Activated T-cell treated with anti-CD3 and anti-CD28 coated beads for 4 hours (primary cell): ENCODE results near the gene GOLGA2.

Experiments
- DNase-seq: peaks from one replicate; pipeline ENCODE4 v3.0.0-alpha.2; 2020

GOLGA2 gene, protein sequence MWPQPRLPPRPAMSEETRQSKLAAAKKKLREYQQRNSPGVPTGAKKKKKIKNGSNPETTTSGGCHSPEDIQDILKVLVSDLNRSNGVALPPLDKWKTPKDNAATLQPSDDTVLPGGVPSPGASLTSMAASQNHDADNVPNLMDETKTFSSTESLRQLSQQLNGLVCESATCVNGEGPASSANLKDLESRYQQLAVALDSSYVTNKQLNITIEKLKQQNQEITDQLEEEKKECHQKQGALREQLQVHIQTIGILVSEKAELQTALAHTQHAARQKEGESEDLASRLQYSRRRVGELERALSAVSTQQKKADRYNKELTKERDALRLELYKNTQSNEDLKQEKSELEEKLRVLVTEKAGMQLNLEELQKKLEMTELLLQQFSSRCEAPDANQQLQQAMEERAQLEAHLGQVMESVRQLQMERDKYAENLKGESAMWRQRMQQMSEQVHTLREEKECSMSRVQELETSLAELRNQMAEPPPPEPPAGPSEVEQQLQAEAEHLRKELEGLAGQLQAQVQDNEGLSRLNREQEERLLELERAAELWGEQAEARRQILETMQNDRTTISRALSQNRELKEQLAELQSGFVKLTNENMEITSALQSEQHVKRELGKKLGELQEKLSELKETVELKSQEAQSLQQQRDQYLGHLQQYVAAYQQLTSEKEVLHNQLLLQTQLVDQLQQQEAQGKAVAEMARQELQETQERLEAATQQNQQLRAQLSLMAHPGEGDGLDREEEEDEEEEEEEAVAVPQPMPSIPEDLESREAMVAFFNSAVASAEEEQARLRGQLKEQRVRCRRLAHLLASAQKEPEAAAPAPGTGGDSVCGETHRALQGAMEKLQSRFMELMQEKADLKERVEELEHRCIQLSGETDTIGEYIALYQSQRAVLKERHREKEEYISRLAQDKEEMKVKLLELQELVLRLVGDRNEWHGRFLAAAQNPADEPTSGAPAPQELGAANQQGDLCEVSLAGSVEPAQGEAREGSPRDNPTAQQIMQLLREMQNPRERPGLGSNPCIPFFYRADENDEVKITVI

DNA sequence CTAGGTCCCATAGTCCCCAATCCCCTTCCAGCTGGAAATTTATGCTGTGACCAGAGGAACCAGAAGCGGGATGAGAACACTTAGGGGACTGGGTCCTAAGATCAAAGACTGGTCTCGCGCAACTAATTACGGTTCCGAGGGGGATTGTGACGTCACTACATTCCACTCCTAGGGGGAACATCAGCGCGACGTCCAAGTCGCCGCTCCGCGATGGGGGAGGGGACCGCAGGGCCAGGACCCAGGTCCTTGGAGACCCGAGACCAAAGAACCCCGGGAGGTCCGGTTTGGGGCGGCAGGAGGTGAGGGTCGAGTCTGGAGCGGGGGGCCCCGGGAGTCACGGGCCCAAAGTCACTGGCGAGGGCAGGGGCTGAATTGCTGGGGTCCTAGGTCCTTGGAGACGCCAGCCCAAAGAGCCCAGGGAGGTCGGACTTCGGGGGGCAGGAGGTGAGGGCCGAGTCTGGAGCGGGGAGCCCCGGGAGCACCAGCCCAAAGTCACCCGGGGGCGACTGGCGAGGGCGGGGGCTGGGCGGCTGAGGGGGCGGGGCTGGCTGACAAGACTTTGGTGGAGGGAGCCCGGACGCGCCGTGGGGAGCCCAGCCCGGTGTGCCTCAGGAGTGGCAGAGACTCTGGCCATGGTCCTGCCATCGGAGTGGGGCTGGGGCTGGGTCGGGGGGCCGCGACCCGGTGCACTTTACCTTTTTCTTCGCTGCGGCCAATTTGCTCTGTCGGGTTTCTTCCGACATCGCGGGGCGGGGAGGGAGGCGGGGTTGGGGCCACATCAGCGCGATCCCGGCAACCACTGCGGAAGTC lies at the start of gene GOLGA2:
Gene GOLGA2 (minus strand): TSS at position 810 of the 810 bp plus-strand sequence. CDS start 31 bp downstream, at position 779.
- DNase-seq = no peak

DNA sequence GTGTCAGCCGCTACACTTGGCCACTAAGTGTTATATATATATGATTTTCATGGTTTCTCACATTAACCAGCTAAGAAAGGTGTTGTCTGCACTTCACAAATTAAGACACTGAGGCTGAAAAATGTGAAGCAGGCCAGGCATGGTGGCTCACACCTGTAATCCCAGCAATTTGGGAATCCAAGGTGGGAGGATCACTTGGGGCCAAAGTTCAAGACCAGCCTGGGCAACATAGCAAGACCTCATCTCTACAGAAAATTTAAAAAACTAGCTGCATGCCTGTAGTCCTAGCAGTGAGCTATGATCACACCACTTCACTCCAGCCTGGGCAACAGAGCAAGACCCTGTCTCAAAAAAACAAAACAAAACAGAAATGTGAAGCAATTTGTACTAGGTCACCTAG lies 48.6 kb upstream of the GOLGA2 start:
- DNase-seq = no peak

DNA sequence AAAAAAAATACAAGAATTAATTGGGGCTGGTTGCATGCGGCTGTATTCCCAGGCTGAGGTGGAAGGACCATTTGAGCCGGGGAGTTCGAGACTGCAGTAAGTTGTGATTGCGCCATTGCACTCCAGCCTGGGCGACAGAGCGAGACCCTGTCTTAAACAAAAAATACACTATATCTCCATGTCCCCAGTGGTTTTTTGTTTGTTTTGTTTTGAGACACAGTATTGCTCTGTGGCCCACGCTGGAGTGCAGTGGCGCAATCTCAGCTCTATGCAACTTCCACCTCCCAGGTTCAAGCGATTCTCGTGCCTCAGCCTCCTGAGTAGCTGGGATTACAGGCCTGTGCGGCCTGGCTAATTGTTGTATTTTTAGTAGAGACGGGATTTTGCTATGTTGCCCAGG lies 48.0 kb upstream of the GOLGA2 start:
- no peak for DNase-seq

DNA sequence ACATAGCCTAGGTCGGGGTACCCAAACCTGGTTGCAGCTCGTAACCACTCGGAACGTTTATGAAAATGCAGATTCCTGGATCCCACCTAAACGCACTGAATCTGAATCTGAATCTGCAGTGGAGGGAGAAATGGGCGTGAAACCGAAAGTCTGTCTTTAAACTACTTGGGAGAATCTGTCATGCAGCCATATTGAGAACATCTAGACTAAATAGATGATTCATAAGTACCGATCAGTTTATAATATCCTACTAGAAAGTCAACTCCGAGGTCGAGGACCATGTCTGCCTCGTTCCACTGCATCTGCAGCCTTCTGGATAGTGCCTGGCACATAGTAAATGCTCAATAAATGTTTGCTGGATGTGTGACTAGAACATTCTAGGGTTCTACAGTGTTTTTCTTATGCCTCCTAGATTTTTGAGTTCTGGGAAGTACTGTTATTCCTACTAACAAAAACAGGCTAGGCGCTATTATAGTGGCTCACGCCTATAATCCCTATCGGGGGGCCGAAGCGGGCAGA lies 47.5 kb upstream of the GOLGA2 start:
- peak; percentile 39 for DNase-seq

DNA sequence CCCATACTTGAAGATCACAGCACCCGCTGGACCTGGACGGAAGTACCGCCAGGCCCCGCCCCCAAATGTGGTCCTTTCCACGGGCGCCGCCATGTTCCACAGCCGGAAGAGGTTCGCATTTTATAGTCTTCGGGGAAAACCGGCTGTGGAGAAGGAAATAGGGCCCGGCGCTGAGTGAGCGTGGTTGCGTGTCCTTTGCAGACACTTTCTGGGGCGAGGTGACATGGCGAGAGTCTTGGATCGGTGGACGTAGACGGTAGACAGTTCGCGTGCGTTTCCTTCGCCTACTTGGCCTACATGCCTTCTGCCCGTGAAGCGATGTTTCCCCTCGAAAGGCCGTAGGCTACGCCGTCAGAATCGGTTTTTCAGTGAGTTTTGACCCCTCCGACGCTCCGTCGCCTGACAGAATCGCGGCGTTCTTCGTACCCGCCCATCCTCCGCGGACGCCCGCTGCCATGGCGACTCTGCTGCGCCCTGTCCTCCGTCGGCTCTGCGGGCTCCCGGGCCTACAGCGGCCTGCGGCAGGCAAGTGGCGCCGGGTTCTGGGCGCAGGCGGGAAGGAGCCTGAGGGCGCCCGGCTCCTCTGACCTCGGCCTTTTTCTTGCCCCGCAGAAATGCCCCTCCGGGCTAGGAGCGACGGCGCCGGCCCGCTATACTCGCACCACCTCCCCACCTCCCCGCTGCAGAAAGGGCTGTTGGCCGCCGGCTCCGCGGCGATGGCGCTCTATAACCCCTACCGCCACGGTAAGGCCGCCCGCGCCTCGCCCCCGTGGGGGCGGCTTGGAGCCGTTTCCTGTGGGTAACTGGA lies 46.8 kb upstream of the GOLGA2 start, which contains the start of the genes COQ4 and TRUB2:
Gene COQ4 (plus strand): TSS at position 436 of the 808 bp plus-strand sequence. CDS start 20 bp downstream, at position 456.
Gene TRUB2 (minus strand): TSS at position 44 of the 808 bp plus-strand sequence. CDS start 39 bp downstream, at position 5.
- peak; percentile 90 for DNase-seq

DNA sequence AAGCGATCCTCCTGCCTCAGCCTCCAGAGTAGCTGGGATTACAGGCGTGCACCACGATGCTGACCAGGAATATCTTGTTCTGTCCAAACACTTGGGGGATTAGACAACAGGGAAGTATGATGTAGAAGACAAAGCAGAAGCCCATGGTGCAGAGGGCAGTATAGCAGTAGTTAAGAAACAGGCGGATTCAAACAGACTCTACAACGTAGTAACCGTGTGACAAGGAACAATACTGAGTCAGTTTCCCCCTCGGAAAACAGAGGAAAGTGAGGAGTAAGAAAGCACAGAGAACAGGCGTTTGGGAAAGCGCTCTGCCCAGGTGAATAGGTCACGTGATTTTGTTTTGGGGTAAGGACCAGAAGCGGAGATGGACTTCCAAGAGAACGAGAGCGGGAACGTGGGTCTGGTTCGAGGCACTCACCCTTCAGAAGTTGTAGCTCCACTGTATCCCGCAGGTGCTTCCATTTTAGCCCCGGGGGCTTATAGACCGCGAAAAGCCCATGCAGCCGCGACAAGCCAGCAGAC lies 46.1 kb upstream of the GOLGA2 start:
- no peak for DNase-seq

DNA sequence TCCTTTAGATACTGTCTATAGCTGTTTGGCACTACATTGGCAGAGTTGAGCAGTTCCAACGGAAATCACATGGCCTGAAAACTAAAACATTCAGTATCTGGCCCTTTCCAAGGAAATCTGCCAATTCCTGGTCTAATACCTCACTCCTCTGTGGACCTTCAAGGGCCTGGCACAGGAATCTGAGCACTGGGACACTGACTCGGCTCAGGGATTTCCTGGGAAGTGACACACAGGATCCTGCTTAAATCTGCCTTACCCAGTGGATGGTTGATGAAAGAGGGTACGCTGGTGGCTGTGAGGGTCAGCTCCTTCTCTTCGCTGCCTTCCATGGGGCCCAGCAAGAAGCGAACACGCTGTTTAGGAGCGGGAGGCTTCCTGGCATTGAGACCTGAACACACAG lies 45.5 kb upstream of the GOLGA2 start:
- no peak for DNase-seq

DNA sequence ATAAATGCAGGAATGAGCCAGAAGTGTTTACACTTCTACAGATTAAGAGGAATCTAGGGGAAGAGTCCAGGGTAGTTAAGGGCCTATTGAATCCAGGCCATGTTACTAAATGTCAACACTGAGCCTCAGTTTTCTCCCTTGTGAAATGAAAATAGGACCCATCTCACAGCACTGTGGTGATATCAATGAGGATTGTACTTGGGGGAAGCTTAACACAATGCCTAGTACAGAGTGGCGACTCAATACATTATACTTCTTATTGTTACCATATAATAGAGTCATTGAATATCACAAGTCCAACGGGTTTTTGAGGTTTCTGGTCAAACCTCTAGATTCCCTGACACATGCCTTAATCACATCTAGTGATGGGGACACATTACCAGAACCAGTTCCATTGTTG lies 41.8 kb upstream of the GOLGA2 start:
- no peak for DNase-seq

DNA sequence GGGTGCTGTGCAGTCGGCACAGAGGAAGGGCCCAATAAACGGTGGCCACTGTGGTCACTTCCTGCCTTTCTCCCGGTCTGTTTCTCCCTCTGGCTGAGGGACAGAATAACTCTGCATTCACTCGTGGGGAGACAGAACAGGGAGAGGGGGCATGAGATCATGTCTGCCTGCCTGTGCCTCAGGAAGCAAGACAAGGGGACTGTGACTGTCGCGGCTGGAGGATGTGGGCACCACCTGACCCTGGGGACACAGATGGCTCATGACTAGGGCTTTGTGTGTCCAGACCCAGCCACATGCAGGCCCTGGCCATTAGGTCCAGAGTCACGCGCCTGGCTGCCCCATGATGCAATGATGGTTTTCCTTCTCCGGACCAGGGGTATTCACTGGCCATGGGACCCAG lies 40.6 kb upstream of the GOLGA2 start:
- no peak for DNase-seq

DNA sequence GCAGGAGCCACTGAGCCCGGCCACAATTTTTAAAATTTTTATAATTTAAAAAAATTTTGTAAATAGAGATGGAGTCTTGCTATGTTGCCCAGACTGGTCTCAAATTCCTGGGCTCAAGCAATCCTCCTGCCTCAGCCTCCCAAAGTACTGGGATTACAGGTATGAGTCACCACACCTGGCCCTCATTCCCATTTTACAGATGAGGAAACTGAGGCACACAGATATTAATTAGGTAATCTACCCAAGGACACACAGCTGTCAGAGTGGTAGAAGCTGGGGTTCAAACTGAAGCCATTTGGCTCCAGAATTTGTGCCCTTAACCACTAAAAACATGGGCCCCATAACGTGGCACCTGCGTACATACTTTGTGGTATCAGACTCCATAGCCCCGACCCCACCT lies 38.9 kb upstream of the GOLGA2 start:
- no peak for DNase-seq

DNA sequence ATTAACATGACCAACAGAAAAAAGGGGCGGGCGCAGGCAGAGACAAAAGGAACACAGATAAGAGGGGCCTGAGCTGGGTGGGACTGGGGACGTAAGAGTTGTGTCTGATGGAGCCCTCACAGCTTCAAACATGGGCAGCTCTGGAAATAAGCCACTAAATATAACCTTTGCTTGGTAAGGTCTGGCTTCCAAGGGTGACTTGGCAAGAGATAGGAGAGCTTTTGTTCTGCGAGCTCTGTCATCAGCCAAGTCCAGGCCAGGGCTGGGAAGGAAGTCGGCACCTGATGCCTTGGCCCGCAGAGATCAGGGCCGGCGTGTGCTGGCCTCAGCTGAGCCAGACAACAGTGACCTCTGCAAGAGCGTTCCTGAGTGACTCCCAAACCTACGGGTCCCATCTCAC lies 34.7 kb upstream of the GOLGA2 start:
- DNase-seq = no peak

DNA sequence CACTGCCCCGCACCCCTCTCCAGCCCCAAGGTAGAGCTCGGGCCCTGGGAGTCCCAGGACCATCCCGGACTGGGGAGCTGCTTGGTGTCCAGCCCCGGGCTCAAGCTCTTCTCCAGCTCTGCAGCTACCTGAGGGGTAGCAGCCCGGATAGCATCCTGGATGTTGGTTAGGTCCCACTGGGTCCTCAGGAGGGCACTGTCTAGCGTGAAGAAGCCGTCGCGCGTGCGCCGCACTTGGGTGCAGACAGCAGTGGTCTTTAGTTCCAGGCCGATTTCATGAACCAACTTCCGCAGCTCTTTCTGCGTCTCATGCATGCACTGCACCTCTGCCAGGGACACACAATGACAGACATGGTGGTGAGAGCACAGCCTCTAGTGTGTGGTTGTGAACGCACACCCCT lies 33.7 kb upstream of the GOLGA2 start:
- DNase-seq = no peak

DNA sequence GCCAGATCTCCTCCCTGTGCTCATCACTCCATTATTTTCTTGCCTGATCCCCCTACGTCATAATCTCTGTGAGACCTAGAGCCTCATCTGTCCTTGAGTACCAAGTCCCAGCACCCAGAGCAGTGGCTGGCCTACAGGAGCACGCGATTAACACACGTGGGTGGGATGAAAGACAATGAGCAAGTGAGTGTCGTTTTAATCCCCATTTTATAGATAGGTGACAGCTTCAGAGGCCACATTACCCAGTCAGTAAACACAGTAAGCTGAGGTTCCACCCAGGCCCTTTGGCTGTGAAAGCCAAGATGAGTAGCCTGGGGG lies 29.1 kb upstream of the GOLGA2 start:
- DNase-seq = no peak

DNA sequence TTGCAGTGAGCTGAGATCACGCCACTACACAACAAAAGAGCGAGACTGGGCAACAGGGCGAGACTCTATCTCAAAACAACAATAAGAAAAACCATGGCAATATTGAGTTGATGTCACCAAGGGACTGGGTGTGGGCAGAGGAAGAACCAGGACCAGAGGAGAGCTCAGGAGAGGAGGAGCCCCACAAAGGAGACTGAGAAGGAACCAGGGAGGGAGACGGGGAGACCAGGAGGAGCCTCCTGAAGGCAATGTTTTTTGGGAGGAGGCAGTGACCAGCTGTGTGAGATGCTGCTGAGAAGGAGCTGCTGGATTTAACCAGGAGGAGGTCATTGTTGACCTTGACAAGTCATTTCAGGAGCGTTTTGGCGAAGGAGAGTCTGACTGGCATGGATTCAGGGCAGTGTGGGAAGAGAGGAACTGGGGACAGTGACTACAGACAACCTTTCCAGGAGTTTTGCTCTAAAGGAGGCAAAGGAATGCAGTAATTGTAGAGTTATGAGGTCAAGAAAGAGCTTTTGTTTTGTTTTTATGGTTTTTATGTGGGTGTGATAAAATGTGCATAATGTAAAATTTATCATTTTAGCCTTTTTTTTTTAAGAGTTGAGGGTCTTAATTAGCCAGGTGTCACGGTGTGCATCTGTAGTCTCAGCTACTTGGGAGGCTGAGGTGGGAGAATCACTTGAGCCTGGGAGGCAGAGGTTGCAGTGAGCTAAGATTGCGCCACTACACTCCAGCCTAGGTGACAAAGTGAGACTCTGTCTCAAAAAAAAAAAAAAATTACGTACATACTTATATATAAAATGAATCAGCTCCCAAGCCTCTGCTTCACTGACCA lies 28.5 kb upstream of the GOLGA2 start:
- DNase-seq = no peak

DNA sequence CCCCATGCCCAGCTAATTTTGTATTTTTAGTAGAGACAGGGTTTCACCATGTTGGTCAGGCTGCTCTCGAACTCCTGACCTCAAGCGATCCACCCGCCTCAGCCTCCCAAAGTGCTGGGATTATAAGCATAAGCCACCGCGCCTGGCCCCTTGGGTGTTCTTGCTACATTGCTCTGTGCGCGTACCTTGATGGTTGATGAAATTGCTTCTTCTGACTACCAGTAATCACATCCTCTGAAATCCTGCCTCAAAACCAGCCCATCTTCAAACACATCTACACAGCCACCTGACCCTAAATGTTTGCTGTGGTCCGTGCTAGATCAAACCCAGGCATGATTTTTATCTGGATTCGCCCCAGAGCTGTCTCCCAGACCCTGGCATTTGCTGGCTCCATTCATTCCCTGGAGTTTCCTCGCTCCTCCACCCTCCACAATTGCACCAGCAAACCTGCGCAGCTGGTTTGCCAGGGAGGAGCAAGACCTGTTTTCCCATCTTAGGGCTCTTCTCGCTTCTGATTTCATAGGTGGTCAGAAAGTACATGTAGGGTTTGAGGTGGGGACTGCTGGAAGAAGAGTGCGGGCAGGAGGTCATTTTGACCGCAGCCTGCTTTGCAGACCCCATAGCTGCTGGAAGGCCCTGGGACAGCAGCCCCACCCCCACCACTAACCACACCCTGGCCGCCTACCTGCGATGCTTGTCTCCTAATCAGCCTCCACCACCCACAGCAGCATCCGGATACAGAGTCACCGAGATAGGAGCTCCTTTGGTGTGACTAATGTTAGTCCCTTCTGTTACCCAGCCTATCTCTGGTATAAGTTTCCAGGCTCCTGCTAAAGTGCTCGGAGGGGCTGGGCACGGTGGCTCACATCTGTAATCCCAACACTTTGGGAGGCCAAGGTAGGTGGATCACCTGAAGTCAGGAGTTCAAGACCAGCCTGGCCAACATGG lies 23.0 kb upstream of the GOLGA2 start:
- no peak for DNase-seq

DNA sequence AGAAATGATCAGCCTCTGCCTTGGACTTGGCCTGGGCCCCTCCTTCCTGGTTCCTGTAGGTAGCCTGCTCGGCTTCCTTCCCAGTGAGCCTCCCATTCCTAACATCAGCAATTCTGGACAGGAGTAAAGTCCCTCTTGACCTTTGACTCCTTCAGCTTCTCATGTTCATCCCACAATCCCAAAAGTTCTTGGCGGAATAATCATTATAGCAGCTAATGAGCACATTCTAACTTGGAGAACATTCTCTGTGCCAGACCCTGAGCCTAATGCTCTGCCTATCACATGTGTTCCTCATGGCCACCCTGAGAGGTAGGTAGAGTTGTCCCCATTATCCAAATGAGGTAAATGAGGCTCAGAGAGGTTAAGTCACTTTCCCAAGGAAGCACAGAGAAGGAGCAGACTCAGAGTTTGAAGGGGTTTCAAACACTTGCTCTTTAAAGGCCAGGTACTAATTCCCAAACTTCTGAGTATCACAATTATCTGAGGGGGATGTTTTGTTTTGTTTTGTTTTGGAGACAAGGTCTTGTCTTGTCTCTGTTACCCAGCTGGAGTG lies 21.5 kb upstream of the GOLGA2 start:
- DNase-seq = no peak

DNA sequence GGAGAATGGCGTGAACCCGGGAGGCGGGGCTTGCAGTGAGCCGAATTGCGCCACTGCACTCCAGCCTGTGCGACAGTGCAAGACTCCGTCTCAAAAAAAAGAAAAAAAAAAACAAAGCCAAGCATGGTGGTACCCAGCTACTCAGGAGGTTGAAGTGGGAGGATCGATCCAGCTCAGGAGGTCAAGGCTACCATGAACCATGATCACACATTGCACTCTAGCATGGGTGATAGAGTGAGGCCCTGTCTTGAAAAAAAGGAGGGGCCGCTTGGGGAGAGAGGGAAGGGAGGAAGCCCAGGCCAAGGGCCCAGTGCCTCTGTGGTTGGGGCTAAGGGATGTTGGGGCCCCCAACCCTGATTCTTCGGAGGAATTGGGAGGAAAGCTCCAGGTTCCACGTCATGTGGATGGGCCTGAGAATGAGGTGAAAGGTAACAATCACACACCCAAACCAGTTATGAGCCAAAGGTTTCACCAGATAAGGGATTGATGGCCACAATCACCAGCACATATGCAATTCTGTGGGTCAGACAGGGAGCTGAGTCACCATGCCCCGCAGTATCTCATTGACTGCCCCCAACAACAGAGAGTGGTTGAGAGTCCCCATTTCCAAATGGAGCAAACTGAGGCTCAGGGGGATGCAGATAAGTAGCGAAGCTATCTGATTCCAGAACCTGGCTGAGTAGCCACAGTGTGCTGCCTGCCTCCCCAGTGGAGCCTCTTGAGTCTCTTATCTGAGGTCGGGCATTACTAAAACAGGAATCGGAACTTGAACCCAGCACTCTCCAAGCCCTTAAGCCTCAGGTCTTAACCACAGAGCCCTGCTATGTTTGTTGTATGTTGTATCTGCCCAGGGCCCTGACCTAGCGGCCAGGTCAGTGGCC lies 20.8 kb upstream of the GOLGA2 start:
- DNase-seq = no peak

DNA sequence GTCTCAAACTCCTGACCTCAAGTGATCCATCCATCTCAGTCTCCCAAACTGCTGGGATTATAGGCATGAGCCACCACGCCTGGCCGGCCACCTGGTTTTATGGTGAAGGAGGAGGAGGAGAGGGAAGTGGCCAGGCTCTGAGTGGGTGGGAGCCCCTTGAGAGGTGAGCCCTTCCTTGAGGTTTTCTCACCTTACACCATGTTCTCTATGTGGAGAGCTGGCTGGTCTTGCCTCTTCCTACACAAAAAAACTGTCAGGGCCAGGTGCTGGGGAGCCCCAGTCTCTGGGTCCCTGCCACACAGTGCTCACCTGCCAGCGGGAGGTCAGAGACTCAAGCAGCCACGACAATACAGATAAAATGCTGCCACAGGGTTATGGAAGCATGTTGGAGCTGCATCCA lies 18.3 kb upstream of the GOLGA2 start:
- no peak for DNase-seq
